Mesendoderm (in vitro differentiated cells): ENCODE results near the gene CDYL.

Experiments
- DNase-seq: peaks from one replicate; pipeline ENCODE4 v3.0.0; 2013
- H2AK5ac ChIP-seq: 2 replicates; pipeline ENCODE4 v1.6.1; 2013; ENCODE audit warnings: low read length, inconsistent platforms
- H2BK120ac ChIP-seq: 2 replicates; pipeline ENCODE4 v1.6.1; 2013; ENCODE audit warnings: low read depth, mild to moderate bottlenecking, low read length, moderate library complexity, mixed read lengths
- H2BK15ac ChIP-seq: replicated peaks from 2 replicates; pipeline ENCODE4 v1.6.1; 2013; ENCODE audit warnings: low read depth, mild to moderate bottlenecking, moderate library complexity
- H2BK5ac ChIP-seq: 2 replicates; pipeline ENCODE4 v1.6.1; 2013; ENCODE audit warnings: low read length, inconsistent platforms
- H3K18ac ChIP-seq: 2 replicates; pipeline ENCODE4 v1.6.1; 2013; ENCODE audit warnings: mild to moderate bottlenecking, low read length, mixed read lengths
- H3K23ac ChIP-seq: one replicate; pipeline ENCODE4 v1.6.1; 2013; ENCODE audit warnings: low read length
- H3K27ac ChIP-seq: 2 replicates; pipeline ENCODE4 v1.5.1; 2013; ENCODE audit warnings: low read depth, mild to moderate bottlenecking, inconsistent platforms, low read length, moderate library complexity
- H3K27me3 ChIP-seq: 2 replicates; pipeline ENCODE4 v1.6.1; 2013; ENCODE audit warnings: low read length, control low read depth, mild to moderate bottlenecking, inconsistent platforms; ENCODE audit not compliant: insufficient read depth, poor library complexity
- H3K36me3 ChIP-seq: 2 replicates; pipeline ENCODE4 v1.6.1; 2013; ENCODE audit warnings: low read length, inconsistent platforms; ENCODE audit not compliant: control insufficient read depth, insufficient read depth
- H3K4ac ChIP-seq: one replicate; pipeline ENCODE4 v1.6.1; 2013; ENCODE audit warnings: low read depth, mild to moderate bottlenecking, low read length, moderate library complexity
- H3K4me1 ChIP-seq: 2 replicates; pipeline ENCODE4 v1.6.1; 2013; ENCODE audit warnings: low read depth, low read length, inconsistent platforms; ENCODE audit not compliant: control insufficient read depth
- H3K4me2 ChIP-seq: 2 replicates; pipeline ENCODE4 v1.6.1; 2013; ENCODE audit warnings: low read length
- H3K4me3 ChIP-seq: 2 replicates; pipeline ENCODE4 v1.5.1; 2013; ENCODE audit warnings: mild to moderate bottlenecking, low read length
- H3K56ac ChIP-seq: one replicate; pipeline ENCODE4 v1.6.1; 2013; ENCODE audit warnings: low read length
- H3K79me1 ChIP-seq: 2 replicates; pipeline ENCODE4 v1.6.1; 2013; ENCODE audit warnings: low read length, inconsistent platforms
- H3K79me2 ChIP-seq: 2 replicates; pipeline ENCODE4 v1.6.1; 2013; ENCODE audit warnings: mild to moderate bottlenecking, low read length; ENCODE audit not compliant: control insufficient read depth, insufficient read depth
- H3K9ac ChIP-seq: 2 replicates; pipeline ENCODE4 v1.6.1; 2013; ENCODE audit warnings: low read length, inconsistent platforms
- H4K5ac ChIP-seq: one replicate; pipeline ENCODE4 v1.6.1; 2013; ENCODE audit warnings: low read length
- H4K8ac ChIP-seq: one replicate; pipeline ENCODE4 v1.6.1; 2013; ENCODE audit warnings: low read depth, mild to moderate bottlenecking, control low read depth, low read length, moderate library complexity
- WGBS: extraction: QIAGEN DNeasy Blood & Tissue Kit; methylation state at CpG from one replicate; pipeline ENCODE4 v1.1.7; 2013; ENCODE audit warnings: low lambda C conversion rate, missing lambda C conversion rate; ENCODE audit not compliant: insufficient coverage; ENCODE audit errors: extremely low coverage; 5-methylcytosine and 5-hydroxymethylcytosine counted together

The CDYL gene

GRCh38 chr6:4965562-4966389 lies 189.6 kb downstream of the CDYL start:
- Histone ChIP-seq H4K5ac (no peak overlapping the region), H2BK5ac (no peak overlapping the region), H3K4ac (no peak overlapping the region), H2BK15ac (no peak overlapping the region), H3K4me2 (no peak overlapping the region), H4K8ac (no peak overlapping the region), H3K23ac (no peak overlapping the region), H3K4me3 (no peak overlapping the region), H2AK5ac (no peak overlapping the region), H3K79me1 (no peaks in the 10 kb centered on the region), H3K56ac (no peak overlapping the region), H3K36me3 (no peaks in the 10 kb centered on the region), H3K18ac (no peak overlapping the region), H2BK120ac (no peak overlapping the region), H3K27ac (no peak overlapping the region), H3K9ac (no peak overlapping the region), H3K4me1 (no peaks in the 10 kb centered on the region), H3K27me3 (no peaks in the 10 kb centered on the region), H3K79me2 (no peaks in the 10 kb centered on the region)
- no CpG with 5 or more reads among the region's 8 CpGs for WGBS
- no peak for DNase-seq

- no peak overlapping the region for H3K9ac ChIP-seq
- no peak overlapping the region for H2BK120ac ChIP-seq
- H3K27me3 ChIP-seq: no peaks in the 10 kb centered on the region
- H3K79me1 ChIP-seq: no peaks in the 10 kb centered on the region
- no peak overlapping the region for H4K5ac ChIP-seq
- no peak overlapping the region for H3K4me2 ChIP-seq
- no peak overlapping the region for H3K23ac ChIP-seq
- no peak overlapping the region for H3K4me3 ChIP-seq
- no peak overlapping the region for H3K4ac ChIP-seq
- no peaks in the 10 kb centered on the region for H3K36me3 ChIP-seq
- DNase-seq: no peak
- H2BK5ac ChIP-seq: no peak overlapping the region
- no peak overlapping the region for H3K56ac ChIP-seq
- H3K79me2 ChIP-seq: no peaks in the 10 kb centered on the region
- no peak overlapping the region for H3K18ac ChIP-seq
- H2AK5ac ChIP-seq: no peak overlapping the region
- H3K27ac ChIP-seq: no peak overlapping the region
- no peak overlapping the region for H2BK15ac ChIP-seq
- H4K8ac ChIP-seq: no peak overlapping the region
- no CpG with 5 or more reads among the region's 5 CpGs for WGBS
- H3K4me1 ChIP-seq: no peaks in the 10 kb centered on the region
These were observed 191.3 kb downstream of the CDYL start for GRCh38 chr6:4967301-4968030.

DNA sequence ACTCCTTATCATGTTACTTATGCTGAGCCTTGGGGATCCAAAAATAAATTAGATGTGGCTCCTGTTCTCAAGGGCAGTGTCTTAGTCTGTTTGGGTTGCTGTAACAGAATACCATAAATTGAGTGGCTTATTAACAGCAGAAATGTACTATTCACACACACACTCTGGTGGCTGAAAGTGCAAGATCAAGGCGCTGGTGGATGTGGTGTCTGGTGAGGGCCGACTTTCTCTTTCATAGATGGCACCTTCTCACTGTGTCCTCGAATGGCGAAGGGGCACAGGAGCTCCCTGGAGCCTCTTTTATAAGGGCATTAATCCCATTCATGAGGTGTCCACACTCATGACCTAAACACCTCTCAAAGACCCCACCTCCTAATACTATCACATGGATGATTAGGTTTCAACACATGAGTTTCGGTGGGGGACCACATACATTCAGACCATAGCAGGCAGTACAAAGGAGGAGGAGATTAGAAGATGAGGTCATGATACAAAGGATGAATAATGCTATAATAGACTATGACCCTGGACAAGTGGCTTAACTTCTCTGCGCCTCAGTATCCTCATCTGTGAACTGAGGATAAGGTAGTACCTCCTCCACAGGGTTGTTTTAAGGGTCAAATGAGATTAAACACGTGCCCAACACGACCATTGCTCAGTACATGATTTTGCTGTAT lies 193.5 kb downstream of the CDYL start:
- no CpG with 5 or more reads among the region's 8 CpGs for WGBS

GRCh38 chr6:4970739-4971395 lies 194.7 kb downstream of the CDYL start:
- H3K4me2 ChIP-seq: no peak overlapping the region
- H3K56ac ChIP-seq: no peak overlapping the region
- no peak overlapping the region for H2BK5ac ChIP-seq
- H3K18ac ChIP-seq: no peak overlapping the region
- no peaks in the 10 kb centered on the region for H3K79me2 ChIP-seq
- H3K27me3 ChIP-seq: no peaks in the 10 kb centered on the region
- no peaks in the 10 kb centered on the region for H3K36me3 ChIP-seq
- no peak overlapping the region for H3K9ac ChIP-seq
- no peaks in the 10 kb centered on the region for H3K4me1 ChIP-seq
- no peak overlapping the region for H3K4ac ChIP-seq
- H2BK15ac ChIP-seq: no peak overlapping the region
- no peak overlapping the region for H3K27ac ChIP-seq
- no peaks in the 10 kb centered on the region for H3K79me1 ChIP-seq
- no CpG with 5 or more reads among the region's 9 CpGs for WGBS
- no peak overlapping the region for H3K23ac ChIP-seq
- H2BK120ac ChIP-seq: no peak overlapping the region
- H2AK5ac ChIP-seq: no peak overlapping the region
- no peak overlapping the region for H3K4me3 ChIP-seq
- no peak overlapping the region for H4K5ac ChIP-seq
- DNase-seq: no peak
- H4K8ac ChIP-seq: no peak overlapping the region

More for the DNA sequence above, 193.5 kb downstream of the CDYL start:
- Histone ChIP-seq H4K8ac (no peak overlapping the region), H3K36me3 (no peaks in the 10 kb centered on the region), H3K9ac (no peak overlapping the region), H2BK5ac (no peak overlapping the region), H3K4ac (no peak overlapping the region), H3K23ac (no peak overlapping the region), H3K56ac (no peak overlapping the region), H3K4me2 (no peak overlapping the region), H3K4me1 (no peaks in the 10 kb centered on the region), H3K79me2 (no peaks in the 10 kb centered on the region), H4K5ac (no peak overlapping the region), H3K27me3 (no peaks in the 10 kb centered on the region), H3K18ac (no peak overlapping the region), H2BK15ac (no peak overlapping the region), H3K79me1 (no peaks in the 10 kb centered on the region), H2AK5ac (no peak overlapping the region), H2BK120ac (no peak overlapping the region), H3K4me3 (no peak overlapping the region), H3K27ac (no peak overlapping the region)
- DNase-seq: no peak

DNA sequence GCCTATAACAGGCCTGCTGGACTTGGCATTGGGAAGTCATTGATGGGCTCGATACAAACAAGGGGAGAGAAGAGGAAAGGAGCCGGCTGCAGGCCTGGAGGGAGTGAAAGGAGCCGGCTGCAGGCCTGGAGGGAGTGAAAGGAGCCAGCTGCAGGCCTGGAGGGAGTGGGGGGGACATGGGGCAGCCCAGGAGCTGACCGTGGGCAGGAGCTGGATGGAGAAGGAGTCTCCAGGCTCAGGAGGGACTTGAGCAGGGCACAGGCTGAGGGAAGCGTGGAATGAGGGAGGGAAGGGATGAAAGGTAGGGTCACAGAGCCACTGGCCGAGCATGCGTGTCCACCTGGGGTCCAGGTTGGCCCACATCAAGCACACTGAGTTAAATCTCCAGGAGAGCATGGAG lies 195.6 kb downstream of the CDYL start:
- Histone ChIP-seq H3K23ac (no peak overlapping the region), H2BK120ac (no peak overlapping the region), H3K4me2 (no peak overlapping the region), H3K18ac (no peak overlapping the region), H3K9ac (no peak overlapping the region), H2AK5ac (no peak overlapping the region), H4K5ac (no peak overlapping the region), H3K79me1 (no peaks in the 10 kb centered on the region), H3K27me3 (no peaks in the 10 kb centered on the region), H3K27ac (no peak overlapping the region), H4K8ac (no peak overlapping the region), H3K4ac (no peak overlapping the region), H3K79me2 (no peaks in the 10 kb centered on the region), H3K56ac (peak overlapping the region; percentile 17), H2BK15ac (no peak overlapping the region), H2BK5ac (no peak overlapping the region), H3K36me3 (no peaks in the 10 kb centered on the region), H3K4me1 (no peaks in the 10 kb centered on the region), H3K4me3 (no peak overlapping the region)
- no peak for DNase-seq
- no CpG with 5 or more reads among the region's 7 CpGs for WGBS
